Stimulated activated CD8-positive, alpha-beta memory T cell treated with anti-CD3 and anti-CD28 coated beads, Interleukin-7, amount 100 ng/mL, for 24 hours (primary cell): ENCODE data around the gene CNTN4.

ENCODE experiments used
- DNase-seq: peaks from one replicate; pipeline ENCODE4 v3.0.0-alpha.2; 2020; ENCODE audit warnings: low read depth

CNTN4 gene

DNA sequence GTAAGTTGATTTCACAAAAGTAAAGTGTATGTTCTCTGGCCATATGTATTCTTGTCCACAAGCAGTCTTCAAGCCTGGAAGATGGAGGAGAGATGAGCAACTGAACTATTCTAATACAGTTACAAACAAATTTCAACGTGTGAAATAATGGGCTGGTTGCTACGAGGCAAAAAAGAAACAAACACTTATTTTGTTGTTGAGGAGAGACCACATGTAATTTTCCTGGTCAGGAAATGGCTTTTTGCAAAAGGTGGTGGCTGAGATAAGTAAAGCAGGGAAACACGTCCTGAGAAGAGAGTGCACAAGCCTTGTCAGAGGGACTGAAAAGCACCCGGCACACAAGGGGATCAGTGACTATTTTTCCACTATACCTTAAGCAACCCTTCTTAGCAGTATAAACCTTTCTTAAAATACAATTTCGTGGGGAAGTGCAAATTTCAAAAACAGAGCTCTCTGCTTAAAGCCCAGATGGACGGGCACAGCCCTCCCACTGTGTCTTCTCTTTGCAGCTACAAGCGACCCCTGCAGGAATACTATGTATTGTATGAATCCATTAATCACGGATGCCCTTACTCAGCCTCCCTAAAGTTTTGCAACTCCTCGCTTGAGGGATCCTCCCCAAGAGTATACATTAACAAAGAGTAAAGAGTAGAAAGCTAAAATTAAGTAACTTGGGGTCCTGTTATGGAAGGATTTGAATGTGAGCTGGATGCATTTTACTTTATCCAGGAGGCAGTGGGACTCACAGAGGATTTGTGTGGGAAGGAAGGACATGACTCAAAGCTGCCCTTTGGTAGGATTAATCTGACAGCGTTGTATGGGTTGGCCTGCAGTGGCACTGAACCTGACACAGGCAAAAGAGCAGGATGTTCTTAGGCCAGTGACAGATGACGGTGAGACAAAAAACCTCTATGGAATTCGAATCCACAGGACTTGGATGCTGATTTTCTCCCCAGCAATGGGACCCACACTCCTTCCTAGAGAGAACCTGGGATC, 757.8 kb downstream of the CNTN4 start:
- DNase-seq: no peak

DNA sequence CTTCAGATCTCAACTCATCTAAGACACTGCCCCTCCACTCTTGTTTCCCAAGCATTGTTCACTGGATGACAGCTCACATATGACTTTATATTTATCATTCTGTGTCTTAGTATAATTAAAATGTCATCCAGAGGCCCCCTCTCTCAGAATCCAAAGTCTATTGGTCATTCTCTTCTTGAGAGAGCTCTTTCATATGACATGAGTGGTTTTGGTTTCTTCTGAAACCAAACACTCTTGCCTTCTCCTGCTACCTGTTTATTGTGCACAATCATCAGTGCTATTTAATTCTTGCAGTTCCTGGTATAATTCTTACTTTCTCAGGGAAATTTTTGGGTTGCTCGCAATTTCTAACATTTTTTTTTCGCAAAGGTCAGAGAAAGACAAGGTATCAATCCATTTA, 762.0 kb downstream of the CNTN4 start:
- DNase-seq: no peak

DNA sequence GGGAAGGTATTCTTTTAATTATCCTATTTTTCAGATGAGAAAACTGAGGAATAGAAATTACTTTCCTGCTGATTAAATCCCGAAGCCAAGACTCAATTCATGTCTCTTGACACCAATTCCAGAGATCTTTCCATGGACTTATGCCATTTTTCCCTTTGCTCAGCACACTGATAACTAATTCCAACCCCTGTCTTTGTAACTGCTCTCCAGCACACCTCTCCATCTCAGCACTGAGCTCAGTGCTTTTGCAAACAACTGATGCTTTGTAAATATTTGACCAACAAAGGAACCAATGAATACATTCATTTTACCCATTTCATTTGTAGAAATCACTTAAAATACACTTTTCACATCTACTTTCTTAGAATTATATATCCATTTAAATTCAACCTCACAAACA, 762.5 kb downstream of the CNTN4 start:
- DNase-seq: no peak

DNA sequence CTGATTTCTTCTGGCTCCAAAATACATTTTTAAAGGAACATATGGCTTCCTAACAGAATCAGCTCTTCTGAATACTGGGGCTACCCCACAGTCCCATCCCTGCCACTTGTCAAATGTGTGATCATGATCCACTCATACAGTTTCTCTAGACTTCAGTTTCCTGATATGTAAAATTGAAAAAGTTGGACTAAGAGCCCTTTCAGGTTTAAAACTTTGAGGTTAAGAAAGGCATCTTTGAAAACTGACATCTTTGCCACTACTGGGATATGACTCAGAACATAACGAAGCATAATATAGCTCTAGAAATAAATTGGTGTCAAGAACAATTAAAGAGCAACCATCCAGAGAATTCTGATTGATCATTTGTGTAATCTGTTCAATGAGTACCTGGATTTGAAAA, 763.3 kb downstream of the CNTN4 start:
- DNase-seq: no peak

DNA sequence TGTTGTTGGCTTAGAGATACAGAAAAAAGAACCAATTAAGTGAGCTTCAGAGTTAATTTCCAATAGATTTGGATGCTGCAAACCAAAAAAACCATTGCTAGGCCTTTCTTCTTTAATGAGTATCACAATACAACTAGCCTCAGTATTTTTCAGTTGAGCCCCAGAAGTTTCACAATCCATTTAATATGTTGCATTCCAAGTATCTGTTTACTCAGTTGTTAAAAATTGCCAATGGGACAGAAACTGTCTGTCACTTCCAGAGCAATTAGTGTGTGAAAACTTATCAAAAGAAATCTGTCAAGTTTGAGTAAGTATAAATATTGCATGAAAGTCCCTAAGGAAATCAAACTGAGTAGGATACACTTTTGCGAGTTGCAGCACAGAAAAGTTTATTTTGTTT, 763.7 kb downstream of the CNTN4 start:
- DNase-seq: no peak

DNA sequence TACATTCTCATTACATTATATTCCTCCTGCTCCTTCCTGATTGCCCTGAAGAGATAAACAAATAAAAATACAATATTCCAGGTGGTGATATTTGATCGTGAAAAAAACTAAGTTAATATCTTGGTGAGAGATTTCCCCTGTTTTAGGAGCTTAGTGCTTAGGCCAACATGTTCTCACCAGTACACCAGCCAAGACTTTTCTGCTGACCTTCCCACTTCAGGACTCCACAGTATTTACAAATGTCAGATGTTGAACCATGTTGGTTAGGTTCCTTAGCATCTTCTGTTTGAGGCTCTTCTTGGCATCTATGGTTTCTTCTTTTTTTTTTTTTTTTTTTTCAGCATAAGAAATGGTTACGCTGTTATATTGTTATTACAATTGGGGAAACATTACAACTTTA, 764.5 kb downstream of the CNTN4 start:
- no peak for DNase-seq

DNA sequence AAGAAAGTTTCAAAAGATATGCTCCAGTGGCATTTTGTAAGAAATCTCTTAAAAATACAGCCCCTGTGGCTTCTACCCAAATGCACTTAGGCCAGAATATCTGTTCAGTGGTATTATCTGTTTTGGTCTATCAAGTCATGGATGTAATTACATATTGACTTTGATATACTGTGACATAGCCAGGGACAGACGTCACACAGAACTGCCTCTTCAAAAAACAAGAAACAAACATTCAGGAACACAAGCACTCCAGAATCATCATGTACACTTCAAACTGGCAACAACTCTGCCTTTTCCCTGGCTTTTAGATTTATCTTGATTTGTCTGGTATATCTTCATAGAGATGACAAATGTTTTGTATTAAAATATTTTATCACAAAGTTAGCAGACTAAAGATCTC, 771.2 kb downstream of the CNTN4 start:
- no peak for DNase-seq

DNA sequence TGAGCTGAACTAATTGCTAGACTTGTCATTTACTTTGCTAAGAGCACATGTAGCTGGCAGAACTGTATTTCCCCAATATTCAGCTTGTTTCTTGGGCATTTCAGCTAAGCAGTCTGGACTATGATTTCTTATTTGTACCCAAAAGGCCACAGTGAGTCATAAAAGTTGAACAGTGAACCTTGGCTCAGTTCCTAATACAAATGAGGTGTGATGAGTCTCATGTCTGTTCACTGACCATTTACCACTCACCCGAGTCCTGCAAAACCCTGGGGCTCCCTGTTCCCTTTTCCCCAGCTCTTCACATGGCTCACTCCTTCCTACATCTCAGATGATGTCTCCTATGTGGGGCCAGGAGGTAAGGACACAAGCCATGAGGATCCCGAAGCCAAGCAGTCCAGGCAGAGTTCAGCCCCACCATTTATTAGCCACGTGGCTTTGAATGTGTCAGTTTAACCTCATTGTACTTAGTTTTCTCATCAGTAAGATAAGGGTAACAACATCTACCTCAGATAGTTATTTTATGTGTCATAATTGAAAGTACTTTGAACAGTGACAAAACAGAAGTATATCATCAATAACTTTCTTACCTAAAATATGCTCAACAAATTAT, 772.2 kb downstream of the CNTN4 start:
- DNase-seq: no peak

DNA sequence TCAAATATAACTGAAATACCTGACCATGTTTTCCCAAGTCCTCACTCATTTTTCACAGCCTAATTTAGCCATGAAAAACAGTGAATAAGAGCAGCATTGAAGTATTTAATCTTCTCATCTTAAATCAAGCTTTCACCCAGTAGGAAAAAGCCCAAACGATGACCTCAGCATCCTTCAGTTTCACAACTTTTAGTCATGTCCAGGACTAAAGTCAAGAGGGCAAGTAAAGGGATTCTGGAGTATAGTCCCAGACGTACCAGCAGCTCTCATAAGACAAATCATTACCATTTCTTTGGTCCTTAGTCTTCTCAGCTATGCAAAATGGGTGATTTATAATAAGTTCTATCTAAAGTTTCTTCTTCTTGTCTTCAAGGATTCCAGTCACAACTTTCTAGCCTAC, 774.2 kb downstream of the CNTN4 start:
- DNase-seq: no peak

DNA sequence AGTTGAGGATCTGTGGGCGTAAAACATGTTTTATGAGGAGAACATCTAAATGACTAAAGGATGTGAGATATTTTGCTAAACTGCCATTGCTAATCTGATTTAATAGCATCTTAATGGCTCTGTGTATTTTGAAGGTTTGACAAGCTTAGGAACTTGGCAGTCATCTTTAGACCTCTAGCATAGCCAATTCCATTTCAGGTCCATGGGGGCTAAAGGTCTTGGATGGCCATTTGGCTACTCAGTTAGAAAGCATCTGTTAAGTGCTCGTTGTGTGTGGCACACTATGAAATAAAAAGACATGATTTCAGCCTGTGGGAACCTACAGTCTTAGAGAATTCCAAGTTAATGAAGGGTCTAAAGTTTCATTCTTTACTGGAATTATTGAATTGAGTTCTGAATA, 775.3 kb downstream of the CNTN4 start:
- DNase-seq: no peak

DNA sequence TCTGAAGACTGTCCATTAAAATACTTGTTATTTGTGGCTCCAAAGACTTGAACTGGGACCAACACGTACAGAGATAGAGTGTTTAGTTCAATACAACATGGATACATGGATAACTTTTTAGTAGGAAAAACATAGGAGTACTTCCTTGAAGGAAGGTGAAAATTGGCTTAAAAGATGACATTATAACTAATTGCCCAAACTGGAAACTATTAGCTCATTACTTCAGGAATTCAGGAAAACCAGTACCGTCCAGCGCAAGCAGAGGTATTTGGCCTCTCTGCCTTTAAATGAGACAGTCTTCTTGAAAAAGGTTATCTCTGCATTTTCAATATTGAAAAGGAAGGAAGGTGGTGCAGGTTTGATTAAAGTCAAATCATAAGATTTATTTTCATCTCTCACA, 777.0 kb downstream of the CNTN4 start:
- DNase-seq: no peak

DNA sequence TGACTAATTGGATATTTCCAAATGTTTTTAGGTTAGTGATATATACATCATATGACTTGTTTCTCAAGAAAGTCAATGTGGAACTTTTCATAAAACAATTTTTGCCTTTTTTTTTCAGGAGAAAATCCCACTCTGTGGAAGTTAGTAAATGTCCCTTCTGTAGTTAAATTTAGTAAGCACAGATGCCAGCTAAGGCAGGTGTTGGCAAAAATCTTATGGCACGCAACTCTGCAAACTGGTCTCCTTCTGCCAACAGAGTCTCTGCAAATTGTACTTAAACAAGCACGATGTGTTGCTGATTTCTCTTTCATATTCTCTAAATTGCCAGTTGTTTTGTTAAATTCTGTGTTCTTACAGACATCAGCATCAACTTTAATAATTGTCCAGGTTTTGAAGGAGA, 777.7 kb downstream of the CNTN4 start:
- DNase-seq: no peak

DNA sequence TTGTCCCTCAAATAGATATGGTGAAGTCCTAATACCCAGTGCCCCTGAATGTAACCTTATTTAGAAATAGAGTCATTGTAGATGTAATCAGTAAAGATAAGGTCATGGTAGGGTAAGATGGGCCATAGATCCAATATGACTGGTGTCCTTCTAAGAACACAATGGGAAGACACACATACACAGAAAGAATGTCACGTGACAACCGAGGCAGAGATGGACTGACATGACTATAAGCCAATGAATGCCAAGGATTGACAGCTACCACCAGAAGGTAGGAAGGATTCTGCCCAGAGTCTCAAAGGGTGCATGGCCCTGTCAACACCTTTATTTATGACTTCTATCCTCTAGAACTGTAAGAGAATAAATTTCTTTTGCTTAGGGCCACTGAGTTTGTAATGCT, 780.4 kb downstream of the CNTN4 start:
- no peak for DNase-seq

DNA sequence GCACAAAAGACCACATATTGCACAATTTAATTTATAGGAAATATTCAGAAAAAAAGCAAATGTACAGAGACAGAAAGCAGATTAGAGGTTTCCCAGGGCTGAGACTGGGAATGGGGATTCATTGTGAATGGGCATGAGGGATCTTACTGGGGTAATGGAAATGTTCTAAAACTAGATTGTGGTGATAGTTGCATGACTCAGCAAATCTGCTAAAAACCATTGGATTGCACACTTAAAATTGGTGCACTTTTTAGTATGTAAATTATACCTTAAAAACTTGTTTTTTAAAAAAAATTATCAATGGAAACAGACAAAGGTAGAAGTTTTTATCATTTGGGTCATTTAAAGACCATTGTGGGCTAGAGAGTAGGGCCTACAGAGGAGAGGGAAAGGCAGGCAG, 780.9 kb downstream of the CNTN4 start:
- no peak for DNase-seq

DNA sequence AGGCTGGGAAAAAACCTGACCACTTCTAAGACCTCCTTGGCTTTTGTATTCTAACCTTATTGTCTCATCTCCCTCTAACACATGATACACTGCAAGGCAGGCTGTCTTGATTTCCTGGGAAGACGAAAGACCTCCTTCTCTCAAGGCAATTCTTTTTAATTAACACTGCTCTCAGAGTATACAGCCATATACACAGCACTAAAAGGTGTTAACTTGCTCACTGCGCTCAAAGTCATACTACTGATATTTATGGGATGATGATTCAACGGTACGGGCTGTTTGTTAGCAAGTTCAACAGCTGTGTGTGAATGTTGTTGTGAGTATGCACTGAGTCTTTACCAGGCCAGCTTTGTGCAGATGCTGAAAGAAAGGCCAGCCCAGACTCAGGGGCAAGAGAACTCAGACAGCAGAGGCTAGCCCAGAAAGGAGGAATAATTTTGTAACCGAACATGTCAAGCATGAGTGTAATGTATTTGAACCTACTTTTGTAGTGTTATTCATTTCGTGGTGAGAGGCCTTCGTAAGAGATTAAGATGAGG, 781.6 kb downstream of the CNTN4 start:
- DNase-seq: no peak

DNA sequence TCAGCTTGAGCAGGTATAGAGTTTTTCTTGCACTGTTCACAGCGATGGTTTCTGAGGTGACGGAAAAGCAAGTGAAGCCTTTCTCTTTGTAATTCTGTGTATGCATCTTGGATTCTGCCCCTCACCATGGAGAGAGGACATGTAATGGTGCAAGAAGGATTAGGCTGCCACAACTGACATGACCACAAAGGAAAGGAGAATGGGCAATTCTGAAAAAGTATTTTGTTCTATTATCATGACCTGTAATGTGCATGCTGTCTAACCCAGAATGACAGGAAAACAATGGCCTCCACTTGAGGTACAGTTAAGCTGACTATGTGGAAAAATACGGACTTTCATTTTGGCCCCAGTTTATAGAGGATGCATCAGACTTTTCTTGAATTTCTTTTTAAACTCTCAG, 784.6 kb downstream of the CNTN4 start:
- DNase-seq: no peak

DNA sequence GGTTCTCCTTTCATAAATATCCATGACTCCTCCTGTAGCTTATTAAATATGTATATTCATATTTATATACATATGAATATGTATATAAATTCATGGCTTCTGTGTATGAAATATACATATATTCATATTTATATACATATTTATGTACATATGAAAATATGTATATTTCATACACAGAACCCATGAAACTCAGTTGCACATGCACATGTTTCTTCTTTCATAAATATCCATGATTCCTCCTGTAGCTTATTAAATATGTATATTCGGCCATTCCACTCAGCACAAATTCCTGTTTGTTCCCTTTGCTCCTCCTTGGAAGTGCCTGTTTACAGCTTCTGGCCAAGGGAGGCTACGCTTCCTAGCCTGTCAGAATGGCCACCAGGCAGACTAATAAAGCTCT, 789.9 kb downstream of the CNTN4 start:
- no peak for DNase-seq

DNA sequence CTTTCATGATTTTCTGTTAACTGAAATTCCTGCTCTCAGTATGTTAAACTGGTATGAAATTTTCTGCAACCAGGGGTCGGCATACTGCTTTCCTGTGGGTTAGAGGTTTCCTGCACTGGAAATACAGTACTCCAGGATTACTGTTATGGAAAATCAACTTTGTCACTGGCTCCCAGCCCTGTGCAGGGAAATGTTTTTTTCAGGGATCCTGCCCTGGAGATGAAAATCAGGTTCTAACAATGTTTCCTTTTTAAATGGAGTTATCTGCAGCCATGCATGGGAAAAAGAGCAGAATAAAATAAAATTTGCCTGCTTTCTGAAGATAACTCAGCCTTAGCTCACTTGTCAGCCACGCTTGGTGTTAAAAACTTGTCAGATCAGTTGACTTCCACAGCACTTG, 791.1 kb downstream of the CNTN4 start:
- DNase-seq: no peak

DNA sequence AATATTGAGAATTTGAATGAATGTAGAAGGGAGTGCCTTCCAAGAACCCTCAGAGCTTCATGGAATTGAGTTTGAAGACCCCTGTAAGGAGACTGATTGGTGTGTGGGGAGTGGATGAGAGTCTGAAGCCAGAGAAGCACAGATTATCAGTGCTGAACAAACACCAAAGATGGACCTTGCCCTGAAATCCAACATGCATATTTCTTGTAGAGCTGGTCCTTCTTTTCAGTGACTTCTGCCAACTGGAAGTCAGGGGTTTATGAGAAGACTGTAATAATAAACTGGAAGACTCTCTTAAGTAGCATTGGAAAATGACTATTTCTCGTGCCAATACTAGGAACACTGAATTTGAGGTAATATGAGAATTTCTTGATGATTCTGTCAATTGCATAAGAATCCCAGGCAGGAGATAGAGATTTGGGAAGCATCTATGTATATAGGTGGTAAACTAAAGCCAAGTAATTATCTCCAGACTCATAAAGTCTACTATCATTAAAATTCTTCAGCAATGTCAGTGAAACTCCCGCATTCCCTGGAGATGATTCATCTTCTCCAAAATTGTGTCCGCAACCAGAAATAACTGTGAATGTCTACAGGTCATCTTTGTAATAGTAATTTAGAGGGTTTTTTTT, 797.8 kb downstream of the CNTN4 start:
- no peak for DNase-seq

DNA sequence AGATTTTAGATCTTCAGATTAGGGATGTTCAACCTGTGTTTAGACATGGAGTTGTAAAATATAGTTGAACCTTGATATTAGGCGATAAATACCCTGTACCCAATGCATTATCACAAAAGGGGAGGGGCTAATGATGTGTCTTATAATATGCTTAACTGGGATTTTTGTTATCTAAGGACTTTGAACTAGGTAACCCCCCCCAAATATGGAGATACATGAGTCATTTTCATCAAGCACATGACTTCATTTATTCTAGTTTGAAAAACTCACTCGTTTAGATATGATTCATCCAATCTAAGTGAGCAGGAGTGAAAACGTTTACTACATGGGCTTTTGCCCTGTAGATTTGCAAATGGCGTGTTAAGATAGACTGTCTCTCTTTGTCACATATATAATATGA, 799.2 kb downstream of the CNTN4 start:
- no peak for DNase-seq

DNA sequence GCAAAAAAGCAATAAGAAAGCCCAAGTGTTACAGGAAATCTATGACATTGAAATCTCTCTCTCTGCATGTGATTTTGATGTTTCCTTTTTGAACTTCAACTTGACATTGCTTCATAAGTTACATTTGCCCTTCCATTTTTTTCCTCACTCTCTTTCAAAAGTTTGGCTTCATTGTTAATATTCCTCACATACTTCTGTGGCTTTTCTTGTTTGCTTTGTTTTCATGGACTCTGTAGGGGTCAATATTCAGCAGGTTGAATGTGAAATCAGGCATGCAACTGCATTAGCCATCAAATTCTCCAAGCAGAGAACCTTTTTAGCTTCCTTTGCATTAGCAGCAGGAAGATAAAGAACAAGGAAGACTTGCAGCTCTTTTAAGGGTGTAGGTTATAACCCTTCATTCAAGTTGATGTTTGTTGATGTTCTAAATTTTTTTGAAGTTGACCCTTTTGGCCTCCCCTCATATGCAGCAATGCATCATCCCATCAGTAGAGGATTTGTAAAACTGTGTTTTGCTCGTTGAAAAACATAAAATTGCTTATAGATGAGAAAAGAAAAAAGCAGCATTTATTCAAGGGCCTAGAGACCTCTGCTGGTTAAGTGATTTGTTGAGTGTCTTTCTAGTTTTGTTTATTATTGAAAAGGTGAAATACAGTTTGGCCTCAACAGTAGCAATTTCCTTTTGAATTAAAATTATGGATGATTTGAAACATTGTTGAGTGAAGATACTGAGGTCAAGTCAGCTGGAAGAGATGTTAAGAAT, 800.1 kb downstream of the CNTN4 start:
- DNase-seq: no peak

DNA sequence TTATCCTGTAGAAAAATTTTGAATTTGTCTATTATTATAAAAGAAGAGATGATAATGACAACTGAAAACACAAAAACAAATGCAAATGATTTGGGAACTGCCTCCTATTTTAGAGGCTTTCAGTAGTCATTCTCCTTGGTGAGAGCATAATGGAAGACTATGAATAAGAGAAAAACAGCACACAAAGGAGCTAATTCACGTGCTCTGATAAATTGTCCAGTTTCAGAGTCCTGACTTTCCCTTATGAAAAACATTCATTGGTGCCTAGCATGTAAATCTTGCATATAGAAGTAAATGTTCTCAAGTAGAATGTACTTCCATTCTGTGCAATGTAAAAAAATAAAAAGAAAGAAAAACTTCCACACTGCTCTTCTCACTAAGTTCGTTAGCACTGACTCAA, 805.4 kb downstream of the CNTN4 start:
- no peak for DNase-seq
